ENCODE measurements around the gene TMEM176B. TPM values are rescaled to one million over a fixed set of nuclear protein-coding genes. Genes with fewer than 3 reads are reported as not detected.

Gene TMEM176B
- polyA plus RNA-seq (2011; rRNA removed) = not detected in 2 replicates
- not detected in 2 replicates for polyA minus RNA-seq (2011; rRNA and poly(A)+ RNA removed)

GRCh38 chr7:150799741-150800580, at the start of gene TMEM176B:
Gene TMEM176B (minus strand): TSS chr7:150800364. CDS start chr7:150796569, 3,795 bp downstream.
- Histone ChIP-seq H3K36me3 (ENCODE audit: control insufficient read depth, insufficient read depth, low read length) (no peaks in the 10 kb centered on the region), H3K4me3 (ENCODE audit: low read depth, low read length) (no peak within 1 kb of the TSS), H3K27me3 (ENCODE audit: control insufficient read depth, insufficient read depth, low read length) (peaks cover 11% of the 10 kb centered on the region; the same call in 1 of the 2 replicates)
- ChIA-PET CTCF (interaction anchor here (1.1 kb wide), 1 partner anchor 21 kb away, joined by 4 read pairs; no protein-coding TSS in a partner anchor), POLR2A (no interaction called here)
- no peak for DNase-seq (ENCODE audit: low read depth)
- TF ChIP-seq, protein P1, sequence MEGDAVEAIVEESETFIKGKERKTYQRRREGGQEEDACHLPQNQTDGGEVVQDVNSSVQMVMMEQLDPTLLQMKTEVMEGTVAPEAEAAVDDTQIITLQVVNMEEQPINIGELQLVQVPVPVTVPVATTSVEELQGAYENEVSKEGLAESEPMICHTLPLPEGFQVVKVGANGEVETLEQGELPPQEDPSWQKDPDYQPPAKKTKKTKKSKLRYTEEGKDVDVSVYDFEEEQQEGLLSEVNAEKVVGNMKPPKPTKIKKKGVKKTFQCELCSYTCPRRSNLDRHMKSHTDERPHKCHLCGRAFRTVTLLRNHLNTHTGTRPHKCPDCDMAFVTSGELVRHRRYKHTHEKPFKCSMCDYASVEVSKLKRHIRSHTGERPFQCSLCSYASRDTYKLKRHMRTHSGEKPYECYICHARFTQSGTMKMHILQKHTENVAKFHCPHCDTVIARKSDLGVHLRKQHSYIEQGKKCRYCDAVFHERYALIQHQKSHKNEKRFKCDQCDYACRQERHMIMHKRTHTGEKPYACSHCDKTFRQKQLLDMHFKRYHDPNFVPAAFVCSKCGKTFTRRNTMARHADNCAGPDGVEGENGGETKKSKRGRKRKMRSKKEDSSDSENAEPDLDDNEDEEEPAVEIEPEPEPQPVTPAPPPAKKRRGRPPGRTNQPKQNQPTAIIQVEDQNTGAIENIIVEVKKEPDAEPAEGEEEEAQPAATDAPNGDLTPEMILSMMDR (IDR thresholded peaks at IDR 0.05; ENCODE audit: insufficient read depth, low read depth, low read length) = no peak

GRCh38 chr7:150849204-150849775, 49.1 kb upstream of the TMEM176B start:
- CTCF ChIA-PET = no interaction called here
- DNase-seq (ENCODE audit: low read depth) = no peak
- no peaks in the 10 kb centered on the region for H3K36me3 ChIP-seq (ENCODE audit: control insufficient read depth, insufficient read depth, low read length)

GRCh38 chr7:150848561-150849115, 48.5 kb upstream of the TMEM176B start:
- TF ChIP-seq, protein P1 (IDR thresholded peaks at IDR 0.05; ENCODE audit: insufficient read depth, low read depth, low read length) = no peak
- H3K36me3 ChIP-seq (ENCODE audit: control insufficient read depth, insufficient read depth, low read length) = no peaks in the 10 kb centered on the region
- CTCF ChIA-PET = no interaction called here

More at GRCh38 chr7:150849204-150849775, 49.1 kb upstream of the TMEM176B start:
- POLR2A ChIA-PET = no interaction called here
- TF ChIP-seq, protein P1 (IDR thresholded peaks at IDR 0.05; ENCODE audit: insufficient read depth, low read depth, low read length) = no peak
- Histone ChIP-seq H3K4me3 (ENCODE audit: low read depth, low read length) (no peak overlapping the region), H3K27me3 (ENCODE audit: control insufficient read depth, insufficient read depth, low read length) (no peaks in the 10 kb centered on the region; the same call in 1 of the 2 replicates)

GRCh38 chr7:150848111-150848510, 47.9 kb upstream of the TMEM176B start:
- TF ChIP-seq, protein P1 (IDR thresholded peaks at IDR 0.05; ENCODE audit: insufficient read depth, low read depth, low read length) = no peak
- H3K27me3 ChIP-seq (ENCODE audit: control insufficient read depth, insufficient read depth, low read length) = no peaks in the 10 kb centered on the region; the same call in 1 of the 2 replicates
- no peaks in the 10 kb centered on the region for H3K36me3 ChIP-seq (ENCODE audit: control insufficient read depth, insufficient read depth, low read length)
- POLR2A ChIA-PET = no interaction called here
- no peak overlapping the region for H3K4me3 ChIP-seq (ENCODE audit: low read depth, low read length)
- no peak for DNase-seq (ENCODE audit: low read depth)
- CTCF ChIA-PET = no interaction called here

More at GRCh38 chr7:150848561-150849115, 48.5 kb upstream of the TMEM176B start:
- Histone ChIP-seq H3K4me3 (ENCODE audit: low read depth, low read length) (no peak overlapping the region), H3K27me3 (ENCODE audit: control insufficient read depth, insufficient read depth, low read length) (no peaks in the 10 kb centered on the region; the same call in 1 of the 2 replicates)
- POLR2A ChIA-PET = no interaction called here
- no peak for DNase-seq (ENCODE audit: low read depth)

- TF ChIP-seq, protein P1 (IDR thresholded peaks at IDR 0.05; ENCODE audit: insufficient read depth, low read depth, low read length) = no peak
- Histone ChIP-seq H3K36me3 (ENCODE audit: control insufficient read depth, insufficient read depth, low read length) (no peaks in the 10 kb centered on the region), H3K27me3 (ENCODE audit: control insufficient read depth, insufficient read depth, low read length) (no peaks in the 10 kb centered on the region; the same call in 1 of the 2 replicates), H3K4me3 (ENCODE audit: low read depth, low read length) (no peak overlapping the region)
- ChIA-PET CTCF (no interaction called here), POLR2A (no interaction called here)
- no peak for DNase-seq (ENCODE audit: low read depth)
These were observed 47.4 kb upstream of the TMEM176B start for GRCh38 chr7:150847536-150847935.
